ENCODE measurements around the gene F11R. TPM values are rescaled to one million over a fixed set of nuclear protein-coding genes. Genes with fewer than 3 reads are reported as not detected.
"Not testable (repeated sequence)": the region's sequence is repeated elsewhere in the genome, so short reads cannot be mapped to it uniquely, and the experiment has no call there.

F11R gene
- polyA plus RNA-seq, 4 donors = 81.3 to 103 (median 95.5) TPM

GRCh38 chr1:161016683-161017082, 4.3 kb downstream of the F11R start:
- DNase-seq (ENCODE audit: low read depth in 4 of 4, low spot score in 3 of 4) = not testable (repeated sequence)

GRCh38 chr1:161013488-161014230, 7.3 kb downstream of the F11R start:
- peak in 1 of 4 donors; percentile 42 for DNase-seq (ENCODE audit: low read depth in 4 of 4, low spot score in 3 of 4)

- DNase-seq (ENCODE audit: low read depth in 4 of 4, low spot score in 3 of 4) = no peak
These were observed 7.8 kb downstream of the F11R start for GRCh38 chr1:161013131-161013487.

- DNase-seq (ENCODE audit: low read depth in 4 of 4, low spot score in 3 of 4) = no peak
These were observed 8.5 kb downstream of the F11R start for GRCh38 chr1:161012420-161012819.

- DNase-seq (ENCODE audit: low read depth in 4 of 4, low spot score in 3 of 4) = no peak
These were observed 11.2 kb downstream of the F11R start for GRCh38 chr1:161009602-161010211.

- no peak for DNase-seq (ENCODE audit: low read depth in 4 of 4, low spot score in 3 of 4)
These were observed 12.0 kb downstream of the F11R start for GRCh38 chr1:161008869-161009510.

GRCh38 chr1:161007369-161007768, 13.6 kb downstream of the F11R start:
- DNase-seq (ENCODE audit: low read depth in 4 of 4, low spot score in 3 of 4) = no peak

- DNase-seq (ENCODE audit: low read depth in 4 of 4, low spot score in 3 of 4) = no peak
These were observed 14.4 kb downstream of the F11R start for GRCh38 chr1:161006563-161006962.

- DNase-seq (ENCODE audit: low read depth in 4 of 4, low spot score in 3 of 4) = no peak
These were observed 19.4 kb downstream of the F11R start for GRCh38 chr1:161001525-161001924.

GRCh38 chr1:161000736-161001480, 20.0 kb downstream of the F11R start:
- no peak for DNase-seq (ENCODE audit: low read depth in 4 of 4, low spot score in 3 of 4)

GRCh38 chr1:160999376-160999775, 21.6 kb downstream of the F11R start:
- DNase-seq (ENCODE audit: low read depth in 4 of 4, low spot score in 3 of 4) = no peak

- no peak for DNase-seq (ENCODE audit: low read depth in 4 of 4, low spot score in 3 of 4)
These were observed 23.5 kb downstream of the F11R start for GRCh38 chr1:160997323-160998038.

GRCh38 chr1:160996178-160996577, 24.8 kb downstream of the F11R start:
- DNase-seq (ENCODE audit: low read depth in 4 of 4, low spot score in 3 of 4) = no peak

GRCh38 chr1:160993544-160994193, 27.3 kb downstream of the F11R start:
- no peak for DNase-seq (ENCODE audit: low read depth in 4 of 4, low spot score in 3 of 4)

GRCh38 chr1:160992036-160992435, 28.9 kb downstream of the F11R start:
- DNase-seq (ENCODE audit: low read depth in 4 of 4, low spot score in 3 of 4) = not testable (repeated sequence)

- no peak for DNase-seq (ENCODE audit: low read depth in 4 of 4, low spot score in 3 of 4)
These were observed 33.4 kb downstream of the F11R start for GRCh38 chr1:160987359-160988050.

- DNase-seq (ENCODE audit: low read depth in 4 of 4, low spot score in 3 of 4) = no peak
These were observed 35.2 kb downstream of the F11R start for GRCh38 chr1:160985723-160986122.

- DNase-seq (ENCODE audit: low read depth in 4 of 4, low spot score in 3 of 4) = no peak
These were observed 39.2 kb downstream of the F11R start for GRCh38 chr1:160981584-160982411.

- DNase-seq (ENCODE audit: low read depth in 4 of 4, low spot score in 3 of 4) = no peak
These were observed 41.7 kb downstream of the F11R start for GRCh38 chr1:160979286-160979685.
